ENCODE data around the gene ATP5F1C. TPM values are rescaled to one million over a fixed set of nuclear protein-coding genes. Genes with fewer than 3 reads are reported as not detected.

ATP5F1C gene
- total and polyA plus RNA-seq, 10 of the 15 experiments (the other 5 are each of a cell fraction or from before 2014, with no cell fraction given): 307 to 978 (median 454) TPM

- in situ Hi-C loops (cut with MboI) (no loop called here), intact Hi-C loops (cut with micrococcal nuclease; ENCODE audit: unreplicated experiment) (no loop called here)
- DNase-seq (ENCODE audit: low read depth, low spot score) (no peak), FAIRE-seq (no peak), ATAC-seq (no peak)
- H2AFZ ChIP-seq (ENCODE audit: control insufficient read depth, low read depth, low read length): no peak overlapping the region
- no peaks in the 10 kb centered on the region for H3K4me1 ChIP-seq (ENCODE audit: control insufficient read depth, insufficient read depth, low read length)
- ChIA-PET SMC1A (ENCODE audit: uncharacterized antibody, unreplicated experiment) (no interaction called here), RAD21 (ENCODE audit: unreplicated experiment) (no interaction called here), CTCF (no interaction called here), POLR2A (no interaction called here)
- no peak overlapping the region for H3K4me2 ChIP-seq (ENCODE audit: control insufficient read depth, insufficient read depth)
- peaks cover 1 to 4% of the 10 kb centered on the region in 2 experiments; a peak in 2 of 4 replicates for H3K36me3 ChIP-seq (ENCODE audit: control insufficient read depth in 2 of 2, insufficient read depth in 2 of 2, low read length in 1 of 2)
- no peaks in the 10 kb centered on the region for H3K27me3 ChIP-seq (replicated peaks in 1 of 2; ENCODE audit: control insufficient read depth in 2 of 2, insufficient read depth in 2 of 2, low read length in 1 of 2)
- H3K9ac ChIP-seq (ENCODE audit: control insufficient read depth, insufficient read depth, low read length): no peak overlapping the region
- no peak overlapping the region for H3K4me3 ChIP-seq
- H3K79me2 ChIP-seq (ENCODE audit: control insufficient read depth, insufficient read depth, low read length): no peaks in the 10 kb centered on the region; the same call in 1 of the 2 replicates
- TF ChIP-seq KDM1A (IDR thresholded peaks at IDR 0.05; ENCODE audit: borderline replicate concordance) (no peak), ASH2L (IDR thresholded peaks at IDR 0.05; ENCODE audit: borderline replicate concordance, low read depth) (no peak), E2F4 (IDR thresholded peaks at IDR 0.05; ENCODE audit: low read depth, low read length) (no peak), POLR2A (IDR thresholded peaks at IDR 0.05; ENCODE audit: low read depth, low read length) (no peak), HCFC1 (IDR thresholded peaks at IDR 0.05; ENCODE audit: low read length) (no peak), MTA2 (IDR thresholded peaks at IDR 0.05; ENCODE audit: low read depth) (no peak), EZH2 (IDR thresholded peaks at IDR 0.05; ENCODE audit: borderline replicate concordance, control insufficient read depth, low read depth, low read length) (no peak)
- BruUV-seq (replicated peaks): no TSS peak
- H3K27ac ChIP-seq (ENCODE audit: control insufficient read depth, insufficient read depth): no peak overlapping the region
- no peaks in the 10 kb centered on the region for H4K20me1 ChIP-seq (ENCODE audit: control insufficient read depth, insufficient read depth)
- no peaks in the 10 kb centered on the region for H3K9me3 ChIP-seq (replicated peaks; ENCODE audit: control insufficient read depth, insufficient read depth, low read length)
These were observed 45.2 kb downstream of the ATP5F1C start for GRCh38 chr10:7833210-7833609.

GRCh38 chr10:7834262-7834661, 46.3 kb downstream of the ATP5F1C start:
- Histone ChIP-seq H3K27ac (ENCODE audit: control insufficient read depth, insufficient read depth) (no peak overlapping the region), H2AFZ (ENCODE audit: control insufficient read depth, low read depth, low read length) (no peak overlapping the region), H3K27me3 (replicated peaks in 1 of 2; ENCODE audit: control insufficient read depth in 2 of 2, insufficient read depth in 2 of 2, low read length in 1 of 2) (no peaks in the 10 kb centered on the region), H4K20me1 (ENCODE audit: control insufficient read depth, insufficient read depth) (no peaks in the 10 kb centered on the region), H3K4me1 (ENCODE audit: control insufficient read depth, insufficient read depth, low read length) (no peaks in the 10 kb centered on the region), H3K9me3 (replicated peaks; ENCODE audit: control insufficient read depth, insufficient read depth, low read length) (no peaks in the 10 kb centered on the region), H3K9ac (ENCODE audit: control insufficient read depth, insufficient read depth, low read length) (no peak overlapping the region), H3K4me2 (ENCODE audit: control insufficient read depth, insufficient read depth) (no peak overlapping the region), H3K4me3 (no peak overlapping the region), H3K79me2 (ENCODE audit: control insufficient read depth, insufficient read depth, low read length) (no peaks in the 10 kb centered on the region; the same call in 1 of the 2 replicates), H3K36me3 (ENCODE audit: control insufficient read depth in 2 of 2, insufficient read depth in 2 of 2, low read length in 1 of 2) (peaks cover 1 to 4% of the 10 kb centered on the region in 2 experiments; a peak in 2 of 4 replicates)
- TF ChIP-seq EGR1 (IDR thresholded peaks at IDR 0.05; ENCODE audit: borderline replicate concordance in 1 of 2, low read depth in 2 of 2, low read length in 2 of 2) (no peak), CBX3 (IDR thresholded peaks at IDR 0.05; ENCODE audit: borderline replicate concordance, low read depth) (no peak), KDM1A (IDR thresholded peaks at IDR 0.05; ENCODE audit: borderline replicate concordance) (no peak), TCF3 (IDR thresholded peaks at IDR 0.05; ENCODE audit: borderline replicate concordance, insufficient read depth, low read depth, low read length) (no peak), EZH2 (IDR thresholded peaks at IDR 0.05; ENCODE audit: borderline replicate concordance, control insufficient read depth, low read depth, low read length) (no peak), HDGF (IDR thresholded peaks at IDR 0.05) (no peak), IRF4 (IDR thresholded peaks at IDR 0.05; ENCODE audit: low read depth, low read length) (no peak), PBX3 (IDR thresholded peaks at IDR 0.05; ENCODE audit: insufficient replicate concordance, low read depth, low read length) (no peak)
- ChIA-PET RAD21 (ENCODE audit: unreplicated experiment) (no interaction called here), CTCF (no interaction called here), POLR2A (no interaction called here), SMC1A (ENCODE audit: uncharacterized antibody, unreplicated experiment) (no interaction called here)
- no peak for FAIRE-seq
- DNase-seq (ENCODE audit: low read depth, low spot score): no peak
- intact Hi-C loops (cut with micrococcal nuclease; ENCODE audit: unreplicated experiment): no loop called here
- in situ Hi-C loops (cut with MboI): no loop called here
- 75% methylated on average over 3 of the region's 3 CpGs for whole genome bisulfite sequencing (ENCODE audit: insufficient coverage, insufficient replicate concordance, low lambda C conversion rate, missing lambda C conversion rate)
- no TSS peak for BruUV-seq (replicated peaks)
- no peak for ATAC-seq
